ENCODE measurements around the gene DCAKD. TPM values are rescaled to one million over a fixed set of nuclear protein-coding genes. Genes with fewer than 3 reads are reported as not detected.

The DCAKD gene
- total and polyA plus RNA-seq, 10 of the 15 experiments (the other 5 are each of a cell fraction or from before 2014, with no cell fraction given) = 11.6 to 62.7 (median 38.3) TPM

DNA sequence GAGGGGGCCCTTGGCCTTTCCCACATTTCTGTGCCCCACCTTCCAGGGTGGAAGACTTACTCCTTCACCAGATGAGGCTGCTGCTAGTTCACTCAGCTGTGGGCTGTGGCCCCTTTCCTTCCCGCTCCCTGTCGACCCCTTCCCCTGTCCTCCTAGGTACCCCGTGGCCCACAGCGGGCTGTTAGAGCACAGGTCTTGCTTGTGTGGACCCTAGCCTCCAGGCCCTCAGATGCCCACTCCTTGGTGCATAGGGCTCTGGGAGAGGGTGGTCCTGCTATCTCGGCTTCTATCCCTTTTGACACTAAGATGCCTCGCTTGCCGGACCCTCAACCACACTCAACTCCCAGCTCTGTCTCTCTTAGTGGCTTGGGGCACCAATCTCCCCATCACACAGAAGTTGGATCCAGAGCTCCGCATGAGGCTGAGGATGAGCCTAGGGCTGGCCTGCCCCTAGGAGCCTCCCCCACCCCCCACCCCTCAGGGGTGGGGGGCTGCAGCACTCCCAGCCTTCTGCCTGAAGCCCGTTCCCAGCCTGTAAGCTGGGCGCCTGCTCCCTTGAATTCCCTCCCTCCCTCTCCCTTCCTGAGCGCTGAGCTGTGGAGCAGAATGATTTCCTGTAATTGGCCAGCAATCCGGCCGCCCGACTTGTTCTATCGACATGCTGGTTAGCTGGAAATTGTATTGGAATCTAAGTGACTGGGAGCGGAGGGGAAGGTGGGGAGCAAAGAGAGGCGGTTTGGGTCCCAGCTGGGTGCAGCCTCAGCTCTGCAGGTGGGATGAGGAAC lies 30.9 kb downstream of the DCAKD start:
- WGBS (ENCODE audit: insufficient coverage, insufficient replicate concordance, low lambda C conversion rate, missing lambda C conversion rate) = 64% methylated on average over 16 of the region's 17 CpGs
- Histone ChIP-seq H3K27me3 (replicated peaks in 1 of 2; ENCODE audit: control insufficient read depth in 2 of 2, insufficient read depth in 2 of 2, low read length in 1 of 2) (peaks cover 0 to 6% of the 10 kb centered on the region in 2 experiments; a peak in 2 of 4 replicates), H3K9ac (ENCODE audit: control insufficient read depth, insufficient read depth, low read length) (no peak overlapping the region), H3K4me2 (ENCODE audit: control insufficient read depth, insufficient read depth) (no peak overlapping the region), H3K4me1 (ENCODE audit: control insufficient read depth, insufficient read depth, low read length) (peaks cover 29% of the 10 kb centered on the region), H3K9me3 (replicated peaks; ENCODE audit: control insufficient read depth, insufficient read depth, low read length) (no peaks in the 10 kb centered on the region), H3K79me2 (ENCODE audit: control insufficient read depth, insufficient read depth, low read length) (no peaks in the 10 kb centered on the region), H3K27ac (ENCODE audit: control insufficient read depth, insufficient read depth) (no peak overlapping the region), H4K20me1 (ENCODE audit: control insufficient read depth, insufficient read depth) (no peaks in the 10 kb centered on the region; the same call in none of the 2 replicates), H3K4me3 (no peak overlapping the region), H2AFZ (ENCODE audit: control insufficient read depth, low read depth, low read length) (no peak overlapping the region), H3K36me3 (ENCODE audit: control insufficient read depth in 2 of 2, insufficient read depth in 2 of 2, low read length in 1 of 2) (peaks cover 2 to 4% of the 10 kb centered on the region in 2 experiments; a peak in 3 of 4 replicates)
- no peak for TF ChIP-seq RAD51 (IDR thresholded peaks at IDR 0.05)
- TF ChIP-seq YBX1 (IDR thresholded peaks at IDR 0.05) = no peak
- TF ChIP-seq ZNF217 (IDR thresholded peaks at IDR 0.05) = no peak
- TF ChIP-seq, protein P1, sequence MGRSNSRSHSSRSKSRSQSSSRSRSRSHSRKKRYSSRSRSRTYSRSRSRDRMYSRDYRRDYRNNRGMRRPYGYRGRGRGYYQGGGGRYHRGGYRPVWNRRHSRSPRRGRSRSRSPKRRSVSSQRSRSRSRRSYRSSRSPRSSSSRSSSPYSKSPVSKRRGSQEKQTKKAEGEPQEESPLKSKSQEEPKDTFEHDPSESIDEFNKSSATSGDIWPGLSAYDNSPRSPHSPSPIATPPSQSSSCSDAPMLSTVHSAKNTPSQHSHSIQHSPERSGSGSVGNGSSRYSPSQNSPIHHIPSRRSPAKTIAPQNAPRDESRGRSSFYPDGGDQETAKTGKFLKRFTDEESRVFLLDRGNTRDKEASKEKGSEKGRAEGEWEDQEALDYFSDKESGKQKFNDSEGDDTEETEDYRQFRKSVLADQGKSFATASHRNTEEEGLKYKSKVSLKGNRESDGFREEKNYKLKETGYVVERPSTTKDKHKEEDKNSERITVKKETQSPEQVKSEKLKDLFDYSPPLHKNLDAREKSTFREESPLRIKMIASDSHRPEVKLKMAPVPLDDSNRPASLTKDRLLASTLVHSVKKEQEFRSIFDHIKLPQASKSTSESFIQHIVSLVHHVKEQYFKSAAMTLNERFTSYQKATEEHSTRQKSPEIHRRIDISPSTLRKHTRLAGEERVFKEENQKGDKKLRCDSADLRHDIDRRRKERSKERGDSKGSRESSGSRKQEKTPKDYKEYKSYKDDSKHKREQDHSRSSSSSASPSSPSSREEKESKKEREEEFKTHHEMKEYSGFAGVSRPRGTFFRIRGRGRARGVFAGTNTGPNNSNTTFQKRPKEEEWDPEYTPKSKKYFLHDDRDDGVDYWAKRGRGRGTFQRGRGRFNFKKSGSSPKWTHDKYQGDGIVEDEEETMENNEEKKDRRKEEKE (IDR thresholded peaks at IDR 0.05) = no peak
- no peak for TF ChIP-seq ZNF622 (IDR thresholded peaks at IDR 0.05)
- no peak for TF ChIP-seq NFXL1 (IDR thresholded peaks at IDR 0.05; ENCODE audit: borderline replicate concordance)
- TF ChIP-seq SIN3A (IDR thresholded peaks at IDR 0.05; ENCODE audit: low read depth, low read length) = no peak
- no peak for TF ChIP-seq IKZF2 (IDR thresholded peaks at IDR 0.05)
- TF ChIP-seq NFYB (IDR thresholded peaks at IDR 0.05; ENCODE audit: insufficient read depth, low read depth, low read length) = no peak
- TF ChIP-seq NR2C2 (IDR thresholded peaks at IDR 0.05; ENCODE audit: borderline replicate concordance, control insufficient read depth, insufficient read length, low read depth) = no peak
- no peak for TF ChIP-seq ZBED1 (IDR thresholded peaks at IDR 0.05; ENCODE audit: borderline replicate concordance)
- POLR2A ChIA-PET = interaction anchor here (0.6 to 3.8 kb wide), 12 partner anchors 11 to 143 kb away, joined by 3 to 33 read pairs (median 5); partner anchors contain the start of genes C1QL1, HEXIM1 and NMT1
- RAD21 ChIA-PET (ENCODE audit: unreplicated experiment) = interaction anchor here (1.0 to 7.9 kb wide), 7 partner anchors 13 to 245 kb away, joined by 3 to 82 read pairs (median 8); no protein-coding TSS in a partner anchor
- no peak for DNase-seq (ENCODE audit: low read depth, low spot score)
- BruUV-seq (replicated peaks) = no TSS peak
- in situ Hi-C loops (cut with MboI) (loop anchor here (10.0 kb wide), 1 partner anchor 96 kb away; no protein-coding TSS in a partner anchor), intact Hi-C loops (cut with micrococcal nuclease; ENCODE audit: unreplicated experiment) (loop anchor here (5.0 kb wide), 2 partner anchors 53 to 243 kb away; partner anchors contain the start of gene C1QL1)
- ATAC-seq = no peak
- CTCF ChIA-PET = interaction anchor here (0.6 to 9.5 kb wide), 16 partner anchors 10 to 339 kb away, joined by 3 to 156 read pairs (median 7); partner anchors contain the start of genes ACBD4 and GFAP
- FAIRE-seq = no peak
- SMC1A ChIA-PET (ENCODE audit: uncharacterized antibody, unreplicated experiment) = interaction anchor here (0.6 to 5.3 kb wide), 9 partner anchors 11 to 115 kb away, joined by 3 to 90 read pairs (median 6); partner anchors contain the start of gene ACBD4
